Ovary (tissue), 9 donors: ENCODE data around the gene KANK2. TPM values are rescaled to one million over a fixed set of nuclear protein-coding genes. Genes with fewer than 3 reads are reported as not detected.

Source experiments
- DNase-seq, 5 donors: peaks; one replicate each; pipeline ENCODE4 v3.0.0-alpha.2; 2019 to 2020
- H3K27ac ChIP-seq, 2 donors: fragments of 200-600 bp; one replicate each; pipeline versions ENCODE4 v1.5.1 to v1.8.0; 2019 to 2022
- H3K27me3 ChIP-seq: fragments of 200-600 bp; one replicate; pipeline ENCODE4 v1.8.0; 2022
- H3K36me3 ChIP-seq: fragments of 200-600 bp; sonication (generic); one replicate; pipeline ENCODE4 v1.5.1; 2019
- H3K4me1 ChIP-seq: one replicate; pipeline ENCODE4 v1.8.1; 2013; ENCODE audit warnings: mild to moderate bottlenecking, moderate library complexity; ENCODE audit not compliant: insufficient read depth
- H3K4me3 ChIP-seq: fragments of 200-600 bp; sonication (generic); one replicate; pipeline ENCODE4 v1.5.1; 2017
- H3K9me3 ChIP-seq, 2 donors: fragments of 200-600 bp in 1 of 2; sonication (generic) in 1 of 2; one replicate each; pipeline versions ENCODE4 v1.5.1 to v1.8.1; 2013 to 2019; ENCODE audit warnings: mild to moderate bottlenecking in 1 of 2, moderate library complexity in 1 of 2
- EP300 ChIP-seq: sonication (generic); formaldehyde crosslinking; IDR thresholded peaks from one replicate; pipeline ENCODE4 v1.6.1; 2017; ENCODE audit warnings: antibody characterized with exemption
- POLR2A ChIP-seq: fragments of 450-650 bp; IDR thresholded peaks from one replicate; pipeline ENCODE4 v1.6.1; 2017; ENCODE audit warnings: antibody characterized with exemption, mild to moderate bottlenecking, moderate library complexity
- WGBS, 3 donors: extraction: QIAGEN DNeasy Blood & Tissue Kit in 1 of 3; methylation state at CpG; one replicate each; pipeline versions ENCODE4 v1.1.5 to v1.1.7; 2013 to 2017; 5-methylcytosine and 5-hydroxymethylcytosine counted together
- intact Hi-C, 4 donors: fragments of 100-400 bp; cut with DNase I; formaldehyde crosslinking; loops; one replicate each; pipeline versions ENCODE4 v1.11.0 to v1.15.1; 2022 to 2023
- polyA plus RNA-seq, 2 donors: library from polyadenylated mRNA; stranded (reverse); fragments of 200-250 nt in 1 of 2; fragments of 350-450 nt in 1 of 2; fragmentation: Illumina TruSeq in 1 of 2; extraction: RNeasy Lipid Tissue Mini Kit (QIAGEN cat#74804) in 1 of 2; gene quantifications; one replicate each; pipeline ENCODE4 v1.2.3, GENCODE V29; 2013 to 2014
- total RNA-seq, 7 donors: library from RNA; depleted of rRNA in 2 of 7; stranded (reverse); fragments of >200 nt in 2 of 7; fragmentation: NEBNext Ultra II Directional in 3 of 7; extraction: Animal tissue kit (Norgen Biotek cat#: 25700) in 3 of 7; gene quantifications; one replicate each; pipeline versions ENCODE4 v1.1.0 to v1.2.4, GENCODE V29; 2016 to 2023
- TF ChIP-seq, protein P1 (sequence below), 3 donors: fragments of 450-650 bp in 2 of 3; fragments of 200-600 bp in 1 of 3; IDR thresholded peaks; one replicate each; pipeline versions ENCODE4 v1.5.1 to v1.8.0; 2016 to 2022; ENCODE audit warnings: antibody characterized with exemption in 3 of 3, mild to moderate bottlenecking in 1 of 3
- donor health status: DM: no; HTN: no; CAD: no; lungs with moderate emphysema.
- donor health status: DM: no; HTN: no; CAD: no.
- donor health status: Bipolar disorder and iron deficiency.
- donor health status: DM: yes; HTN: yes; CAD: no.
- donor health status: DM: no; HTN: no; CAD: no.
- donor health status: DM: yes; HTN: yes; CAD: no.

The KANK2 gene
- total and polyA plus RNA-seq, 9 donors, result 238 to 642 (median 433) TPM

DNA sequence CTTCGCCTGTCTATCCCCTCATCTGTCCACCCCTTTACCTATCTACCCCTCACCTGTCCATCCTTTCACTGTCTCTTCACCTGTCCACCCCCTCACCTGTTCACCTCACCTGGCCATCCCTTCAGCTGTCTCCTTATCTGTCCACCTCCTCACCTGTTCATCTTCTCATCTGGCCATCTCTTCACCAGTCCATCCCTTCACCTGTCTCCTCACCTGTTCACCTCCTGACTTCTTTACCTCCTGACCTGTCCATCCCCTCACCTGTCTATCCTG, 13.2 kb upstream of the KANK2 start:
- H3K4me3 ChIP-seq, result no peak overlapping the region
- DNase-seq, result no peak
- intact Hi-C loops, result loop anchor here in 1 of 4 donors (10.0 kb wide), 1 partner anchor 266 kb away; no protein-coding TSS in a partner anchor
- WGBS, 3 donors, result 86 to 98% (median 96%) methylated on average over 1 of the region's 1 CpG
- H3K4me1 ChIP-seq, result no peaks in the 10 kb centered on the region
- H3K27ac ChIP-seq, result no peak overlapping the region
- no peaks in the 10 kb centered on the region for H3K27me3 ChIP-seq
- no peaks in the 10 kb centered on the region for H3K9me3 ChIP-seq
- H3K36me3 ChIP-seq, result no peaks in the 10 kb centered on the region
- TF ChIP-seq, protein P1, sequence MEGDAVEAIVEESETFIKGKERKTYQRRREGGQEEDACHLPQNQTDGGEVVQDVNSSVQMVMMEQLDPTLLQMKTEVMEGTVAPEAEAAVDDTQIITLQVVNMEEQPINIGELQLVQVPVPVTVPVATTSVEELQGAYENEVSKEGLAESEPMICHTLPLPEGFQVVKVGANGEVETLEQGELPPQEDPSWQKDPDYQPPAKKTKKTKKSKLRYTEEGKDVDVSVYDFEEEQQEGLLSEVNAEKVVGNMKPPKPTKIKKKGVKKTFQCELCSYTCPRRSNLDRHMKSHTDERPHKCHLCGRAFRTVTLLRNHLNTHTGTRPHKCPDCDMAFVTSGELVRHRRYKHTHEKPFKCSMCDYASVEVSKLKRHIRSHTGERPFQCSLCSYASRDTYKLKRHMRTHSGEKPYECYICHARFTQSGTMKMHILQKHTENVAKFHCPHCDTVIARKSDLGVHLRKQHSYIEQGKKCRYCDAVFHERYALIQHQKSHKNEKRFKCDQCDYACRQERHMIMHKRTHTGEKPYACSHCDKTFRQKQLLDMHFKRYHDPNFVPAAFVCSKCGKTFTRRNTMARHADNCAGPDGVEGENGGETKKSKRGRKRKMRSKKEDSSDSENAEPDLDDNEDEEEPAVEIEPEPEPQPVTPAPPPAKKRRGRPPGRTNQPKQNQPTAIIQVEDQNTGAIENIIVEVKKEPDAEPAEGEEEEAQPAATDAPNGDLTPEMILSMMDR (IDR thresholded peaks at IDR 0.05), result no peak
- TF ChIP-seq EP300 (no peak), POLR2A (no peak)

DNA sequence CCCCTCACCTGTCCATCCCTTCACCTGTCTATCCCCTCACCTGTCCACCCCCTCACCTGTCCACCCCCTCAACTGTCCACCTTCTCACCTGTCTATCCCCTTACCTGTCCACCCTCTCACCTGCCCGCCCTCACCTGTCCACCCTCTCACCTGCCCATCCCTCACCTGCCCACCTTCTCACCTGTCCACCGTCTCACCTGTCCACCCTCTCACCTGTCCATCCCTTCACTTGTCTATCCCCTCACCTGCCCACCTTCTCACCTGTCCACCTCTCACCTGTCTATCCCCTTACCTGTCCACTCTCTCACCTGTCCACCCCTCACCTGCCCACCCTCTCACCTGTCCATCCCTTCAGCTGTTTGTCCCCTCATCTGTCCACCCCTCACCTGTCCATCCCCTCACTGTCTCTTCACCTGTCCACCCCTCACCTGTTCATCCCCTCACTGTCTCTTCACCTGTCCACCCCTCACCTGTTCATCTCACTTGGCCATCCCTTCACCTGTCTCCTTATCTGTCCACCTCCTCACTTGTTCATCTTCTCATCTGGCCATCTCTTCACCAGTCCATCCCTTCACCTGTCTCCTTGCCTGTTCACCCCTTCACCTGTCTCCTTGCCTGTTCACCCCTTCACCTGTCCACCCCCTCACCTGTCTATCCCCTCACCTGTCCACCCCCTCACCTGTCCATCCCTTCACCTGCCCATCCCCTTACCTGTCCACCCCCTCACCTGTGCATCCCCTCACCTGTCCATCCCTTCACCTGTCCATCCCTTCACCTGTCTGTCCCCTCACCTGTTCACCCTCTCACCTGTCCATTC, 12.7 kb upstream of the KANK2 start:
- intact Hi-C loops, result loop anchor here in 2 of 4 donors (5.0 to 10.0 kb wide), 3 partner anchors 175 to 265 kb away; no protein-coding TSS in a partner anchor

DNA sequence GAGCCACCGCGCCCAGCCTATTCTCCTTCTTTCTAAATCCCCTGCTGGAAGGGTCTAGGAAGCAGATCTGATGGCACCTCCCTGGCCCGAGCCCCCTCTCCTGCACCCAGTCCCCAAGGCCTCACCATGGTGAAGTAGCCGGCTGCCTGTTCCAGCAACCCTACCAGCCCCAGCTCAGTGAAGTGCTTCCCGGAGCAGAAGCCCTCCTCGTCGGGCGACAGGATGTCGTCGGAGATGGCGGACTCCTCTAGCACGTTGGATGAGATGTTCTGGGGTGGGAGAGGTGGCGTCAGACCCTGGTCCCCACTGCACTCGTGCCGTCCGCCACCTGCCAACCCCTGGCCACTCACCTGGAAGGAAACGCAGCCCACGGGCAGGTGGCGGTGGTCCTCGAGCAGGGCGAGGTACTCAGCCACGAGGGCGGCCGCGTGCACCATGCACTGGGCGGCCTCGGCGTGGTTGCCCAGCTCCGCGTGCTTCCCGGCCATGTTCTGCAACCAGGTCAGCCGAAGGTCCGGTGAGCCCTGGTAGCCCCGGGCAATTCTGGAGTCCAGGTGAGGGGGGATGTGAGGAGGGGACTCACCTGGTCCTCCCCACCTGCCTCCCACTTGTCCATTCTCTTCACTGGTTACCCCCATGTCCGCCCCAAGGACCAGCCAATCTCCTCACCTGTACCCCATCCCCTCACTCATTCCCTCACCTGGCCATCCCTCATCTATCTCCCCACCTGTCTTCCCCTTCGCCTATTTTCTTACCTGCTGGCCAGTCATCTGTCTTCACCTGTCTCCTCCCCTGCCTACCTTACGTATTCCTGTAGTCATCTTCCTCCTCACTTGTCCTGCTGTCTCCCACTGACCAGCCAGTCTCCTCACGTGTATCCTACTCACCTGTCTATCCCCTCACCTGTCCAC, 11.5 kb upstream of the KANK2 start:
- Histone ChIP-seq H3K36me3 (no peaks in the 10 kb centered on the region), H3K27me3 (no peaks in the 10 kb centered on the region), H3K4me1 (peaks cover 5% of the 10 kb centered on the region), H3K4me3 (no peak overlapping the region), H3K27ac (no peak overlapping the region), H3K9me3 (no peaks in the 10 kb centered on the region)
- no peak for DNase-seq
- TF ChIP-seq, protein P1 (IDR thresholded peaks at IDR 0.05), result no peak
- TF ChIP-seq EP300, result no peak
- WGBS, 3 donors, result 81 to 88% (median 87%) methylated on average over 38 of the region's 38 CpGs
- intact Hi-C loops, result loop anchor here in 2 of 4 donors (5.0 to 10.0 kb wide), 2 partner anchors 174 to 177 kb away; no protein-coding TSS in a partner anchor

More for the DNA sequence above, 12.7 kb upstream of the KANK2 start:
- WGBS, 3 donors, result 57 to 76% (median 72%) methylated on average over 2 of the region's 2 CpGs
- TF ChIP-seq, protein P1 (IDR thresholded peaks at IDR 0.05), result no peak
- TF ChIP-seq POLR2A (no peak), EP300 (no peak)
- Histone ChIP-seq H3K36me3 (no peaks in the 10 kb centered on the region), H3K4me3 (no peak overlapping the region), H3K4me1 (no peaks in the 10 kb centered on the region), H3K27ac (no peak overlapping the region), H3K9me3 (no peaks in the 10 kb centered on the region), H3K27me3 (no peaks in the 10 kb centered on the region)
- DNase-seq, result no peak

DNA sequence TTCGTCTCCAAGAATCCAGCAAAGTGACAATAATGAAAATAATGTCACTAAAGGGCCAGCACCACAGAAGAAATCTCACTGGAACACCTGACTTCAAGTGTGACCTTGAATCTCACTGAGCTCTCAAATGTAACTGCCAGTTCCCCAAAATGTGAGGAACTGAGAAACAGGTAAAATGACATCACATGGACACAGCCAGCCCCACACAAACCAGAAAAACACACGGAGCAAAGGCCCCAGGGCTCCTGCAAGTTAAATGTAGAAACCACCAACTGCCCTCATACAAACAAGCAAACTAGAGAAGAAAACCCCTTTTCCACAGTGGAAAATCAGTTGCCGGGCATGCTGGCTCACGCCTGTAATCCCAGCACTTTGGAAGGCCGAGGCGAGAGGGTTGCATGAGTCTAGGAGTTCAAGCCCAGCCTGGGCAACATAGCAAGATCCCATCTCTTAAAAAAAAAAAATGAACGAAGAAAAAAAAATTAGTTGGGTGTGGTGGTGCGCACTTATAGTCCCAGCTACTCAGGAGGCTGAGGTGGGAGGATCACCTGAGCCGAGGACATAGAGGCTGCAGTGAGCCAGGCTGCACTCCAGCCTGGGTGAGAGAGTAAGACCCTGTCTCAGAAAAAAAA, 8.7 kb upstream of the KANK2 start:
- no peaks in the 10 kb centered on the region for H3K36me3 ChIP-seq
- H3K4me3 ChIP-seq, result no peak overlapping the region
- no peaks in the 10 kb centered on the region for H3K9me3 ChIP-seq
- intact Hi-C loops, result loop anchor here in 3 of 4 donors (2.0 to 10.0 kb wide), 4 partner anchors 67 to 174 kb away; no protein-coding TSS in a partner anchor
- no peak for DNase-seq
- no peak overlapping the region for H3K27ac ChIP-seq
- TF ChIP-seq, protein P1 (IDR thresholded peaks at IDR 0.05), result no peak
- TF ChIP-seq POLR2A, result no peak
- no peak for TF ChIP-seq EP300
- peaks cover 12% of the 10 kb centered on the region for H3K4me1 ChIP-seq
- 76 to 83% (median 78%) methylated on average over 9 of the region's 9 CpGs for WGBS, 3 donors
- no peaks in the 10 kb centered on the region for H3K27me3 ChIP-seq
